Stimulated activated CD4-positive, alpha-beta T cell treated with anti-CD3 and anti-CD28 coated beads, Interleukin-12 subunit alpha, Interleukin-12 subunit beta, amount 100 ng/mL, for 24 hours (primary cell): Measurements from ENCODE around the gene AK8.

ENCODE experiments used
- DNase-seq, 2 experiments: peaks; one replicate each; pipeline ENCODE4 v3.0.0-alpha.2; 2020; ENCODE audit warnings: low read depth in 2 of 2

Gene AK8

GRCh38 chr9:132858751-132859150, 19.3 kb downstream of the AK8 start:
- DNase-seq: no peak

- no peak for DNase-seq
These were observed 20.3 kb downstream of the AK8 start for GRCh38 chr9:132857616-132858342.

- no peak for DNase-seq
These were observed 21.1 kb downstream of the AK8 start for GRCh38 chr9:132857031-132857430.

- no peak for DNase-seq
These were observed 22.2 kb downstream of the AK8 start for GRCh38 chr9:132855904-132856303.

GRCh38 chr9:132854832-132855231, 23.3 kb downstream of the AK8 start:
- no peak for DNase-seq

- no peak for DNase-seq
These were observed 24.6 kb downstream of the AK8 start for GRCh38 chr9:132853482-132853881.

GRCh38 chr9:132849185-132849706, 28.8 kb downstream of the AK8 start:
- no peak for DNase-seq

GRCh38 chr9:132846918-132847515, 31.1 kb downstream of the AK8 start:
- no peak for DNase-seq

GRCh38 chr9:132846109-132846917, 31.8 kb downstream of the AK8 start:
- DNase-seq: no peak

GRCh38 chr9:132842124-132843044, 35.7 kb downstream of the AK8 start:
- no peak for DNase-seq

- no peak for DNase-seq
These were observed 37.1 kb downstream of the AK8 start for GRCh38 chr9:132840980-132841379.

GRCh38 chr9:132838291-132838690, 39.8 kb downstream of the AK8 start:
- no peak for DNase-seq

- no peak for DNase-seq
These were observed 40.4 kb downstream of the AK8 start for GRCh38 chr9:132837501-132838286.

GRCh38 chr9:132834343-132834742, 43.7 kb downstream of the AK8 start:
- DNase-seq: no peak

GRCh38 chr9:132833550-132834121, 44.4 kb downstream of the AK8 start:
- no peak for DNase-seq

- no peak for DNase-seq
These were observed 45.8 kb downstream of the AK8 start for GRCh38 chr9:132832171-132832881.

GRCh38 chr9:132828201-132828770, 49.8 kb downstream of the AK8 start:
- DNase-seq: no peak

- no peak for DNase-seq
These were observed 50.7 kb downstream of the AK8 start for GRCh38 chr9:132827366-132827765.

GRCh38 chr9:132826621-132827365, 51.3 kb downstream of the AK8 start:
- DNase-seq: no peak
